ENCODE data around the gene AMPD3. TPM values are rescaled to one million over a fixed set of nuclear protein-coding genes. Genes with fewer than 3 reads are reported as not detected.

AMPD3 gene
- total RNA-seq, 1 donor from 2014 or later, result 7.1 TPM

DNA sequence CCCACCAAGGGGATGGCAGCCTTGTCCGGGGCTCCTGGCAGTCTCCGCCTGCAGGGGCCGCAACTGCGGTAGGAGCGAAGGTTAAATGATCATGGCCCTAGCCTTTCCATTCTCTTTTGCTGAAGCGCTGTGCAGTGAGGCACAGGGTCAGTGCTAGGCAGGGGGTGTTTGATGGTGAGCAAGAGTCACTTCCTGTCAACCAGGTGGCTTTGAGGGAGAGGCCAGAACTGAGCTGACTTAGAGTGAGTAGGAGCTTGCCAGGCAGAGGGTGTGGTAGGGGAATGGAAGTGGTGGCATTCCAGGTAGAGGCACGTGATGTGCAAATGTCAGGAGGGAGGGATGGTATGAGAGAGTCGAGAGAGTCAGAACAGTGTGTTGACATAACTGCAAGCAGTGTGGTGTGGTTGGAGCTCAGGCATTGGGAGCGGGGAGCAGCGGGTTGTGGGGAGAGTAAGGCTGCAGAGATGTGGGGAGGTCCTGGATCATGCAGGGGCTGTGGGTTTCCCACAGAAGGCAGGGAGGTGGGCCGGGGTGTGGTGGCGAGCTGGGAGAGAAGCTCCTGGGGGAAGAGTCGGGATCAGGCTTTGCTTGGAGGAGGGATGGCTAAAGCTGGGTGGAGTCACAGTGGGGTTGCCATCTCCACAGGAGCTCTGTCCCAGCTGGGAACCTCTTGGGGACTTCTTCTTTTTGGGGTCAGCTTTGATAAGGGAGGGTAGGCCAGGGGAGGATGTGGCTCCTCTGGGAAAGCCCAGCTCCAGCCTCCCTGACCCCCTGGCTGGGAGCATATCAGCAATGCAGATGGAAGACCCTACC, 33.3 kb downstream of the AMPD3 start:
- no peak for DNase-seq (ENCODE audit: low read depth)
- H3K4me3 ChIP-seq (ENCODE audit: low read depth, low read length), result no peak overlapping the region
- TF ChIP-seq, protein P1, sequence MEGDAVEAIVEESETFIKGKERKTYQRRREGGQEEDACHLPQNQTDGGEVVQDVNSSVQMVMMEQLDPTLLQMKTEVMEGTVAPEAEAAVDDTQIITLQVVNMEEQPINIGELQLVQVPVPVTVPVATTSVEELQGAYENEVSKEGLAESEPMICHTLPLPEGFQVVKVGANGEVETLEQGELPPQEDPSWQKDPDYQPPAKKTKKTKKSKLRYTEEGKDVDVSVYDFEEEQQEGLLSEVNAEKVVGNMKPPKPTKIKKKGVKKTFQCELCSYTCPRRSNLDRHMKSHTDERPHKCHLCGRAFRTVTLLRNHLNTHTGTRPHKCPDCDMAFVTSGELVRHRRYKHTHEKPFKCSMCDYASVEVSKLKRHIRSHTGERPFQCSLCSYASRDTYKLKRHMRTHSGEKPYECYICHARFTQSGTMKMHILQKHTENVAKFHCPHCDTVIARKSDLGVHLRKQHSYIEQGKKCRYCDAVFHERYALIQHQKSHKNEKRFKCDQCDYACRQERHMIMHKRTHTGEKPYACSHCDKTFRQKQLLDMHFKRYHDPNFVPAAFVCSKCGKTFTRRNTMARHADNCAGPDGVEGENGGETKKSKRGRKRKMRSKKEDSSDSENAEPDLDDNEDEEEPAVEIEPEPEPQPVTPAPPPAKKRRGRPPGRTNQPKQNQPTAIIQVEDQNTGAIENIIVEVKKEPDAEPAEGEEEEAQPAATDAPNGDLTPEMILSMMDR (conservative IDR thresholded peaks at IDR 0.05; ENCODE audit: low read depth, low read length), result no peak

- no peak overlapping the region for H3K4me3 ChIP-seq (ENCODE audit: low read depth, low read length)
Measured at GRCh38 chr11:10488934-10489691, 34.0 kb downstream of the AMPD3 start.

GRCh38 chr11:10490032-10490397, 35.0 kb downstream of the AMPD3 start:
- TF ChIP-seq, protein P1 (conservative IDR thresholded peaks at IDR 0.05; ENCODE audit: low read depth, low read length), result no peak
- DNase-seq (ENCODE audit: low read depth), result no peak
- H3K4me3 ChIP-seq (ENCODE audit: low read depth, low read length), result no peak overlapping the region

More at GRCh38 chr11:10488934-10489691, 34.0 kb downstream of the AMPD3 start:
- DNase-seq (ENCODE audit: low read depth), result no peak
- TF ChIP-seq, protein P1 (conservative IDR thresholded peaks at IDR 0.05; ENCODE audit: low read depth, low read length), result no peak

DNA sequence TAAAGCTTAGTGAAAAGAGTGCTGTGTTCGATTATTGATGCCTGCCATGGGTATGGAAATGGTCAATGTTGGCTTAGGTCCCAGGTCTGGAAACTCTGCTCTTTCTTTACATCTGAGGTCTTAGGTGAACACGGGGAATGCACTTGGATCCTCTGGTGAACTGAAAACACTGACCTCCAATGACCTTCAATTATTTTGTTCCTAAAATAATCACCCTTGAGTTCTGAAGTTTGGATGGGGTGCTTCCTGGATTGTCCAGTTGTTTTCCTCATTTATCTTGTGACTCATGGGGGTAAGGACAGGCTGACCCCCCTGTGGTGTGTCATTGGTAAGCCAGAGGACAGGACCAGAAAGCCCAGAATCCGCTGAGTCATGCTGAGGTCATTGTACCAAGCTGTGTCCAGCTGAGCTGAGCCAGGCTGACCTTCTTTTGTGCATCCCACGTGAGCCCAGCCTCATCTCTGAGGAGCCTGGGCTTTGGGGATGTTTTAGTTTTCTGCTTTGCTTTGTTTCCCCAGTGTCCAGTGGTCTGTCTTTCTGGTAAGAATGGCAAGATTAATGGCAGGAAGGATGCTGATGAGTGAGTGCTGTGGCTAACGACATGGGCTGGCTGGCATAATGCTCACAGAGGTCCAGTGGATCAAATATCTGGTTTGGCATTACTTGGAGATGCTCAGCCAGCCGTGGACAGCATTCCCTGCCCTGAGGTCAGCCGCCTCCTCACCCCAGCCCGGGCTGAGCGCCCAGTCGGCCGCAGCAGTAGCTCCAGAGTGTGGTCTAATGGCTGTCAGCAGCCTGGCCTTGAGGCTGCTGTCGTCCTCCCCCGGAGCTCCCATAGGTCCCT, 35.6 kb downstream of the AMPD3 start:
- TF ChIP-seq, protein P1 (conservative IDR thresholded peaks at IDR 0.05; ENCODE audit: low read depth, low read length), result no peak
- H3K4me3 ChIP-seq (ENCODE audit: low read depth, low read length), result no peak overlapping the region
- peak; percentile 89 for DNase-seq (ENCODE audit: low read depth)

- no peak overlapping the region for H3K4me3 ChIP-seq (ENCODE audit: low read depth, low read length)
- no peak for DNase-seq (ENCODE audit: low read depth)
- TF ChIP-seq, protein P1 (conservative IDR thresholded peaks at IDR 0.05; ENCODE audit: low read depth, low read length), result no peak
Measured at GRCh38 chr11:10492084-10492483, 37.0 kb downstream of the AMPD3 start.

DNA sequence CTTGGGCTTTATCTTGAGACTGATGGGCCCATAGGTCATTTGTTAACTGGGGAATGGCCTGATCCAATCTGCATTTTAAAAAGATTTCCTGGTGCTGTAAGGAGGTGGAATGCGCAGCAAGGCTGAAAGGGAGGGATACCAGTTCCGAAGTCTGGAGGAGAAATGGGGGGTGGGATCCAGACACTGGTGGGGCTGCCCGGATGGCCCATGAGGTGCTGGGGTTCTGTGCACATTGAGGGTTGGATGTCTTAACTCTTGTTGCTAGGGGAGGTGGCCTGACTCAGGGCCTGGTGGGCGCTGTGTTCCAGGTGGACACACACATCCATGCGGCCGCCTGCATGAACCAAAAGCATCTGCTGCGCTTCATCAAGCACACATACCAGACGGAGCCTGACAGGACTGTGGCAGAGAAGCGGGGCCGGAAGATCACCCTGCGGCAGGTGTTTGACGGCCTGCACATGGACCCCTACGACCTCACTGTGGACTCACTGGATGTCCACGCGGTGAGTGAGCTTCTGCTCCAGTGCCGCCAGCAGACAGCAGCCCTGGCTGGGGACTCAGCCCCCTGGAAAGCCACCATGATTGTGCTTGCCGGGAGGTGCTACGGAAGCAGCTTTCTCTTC, 38.1 kb downstream of the AMPD3 start:
- H3K4me3 ChIP-seq (ENCODE audit: low read depth, low read length), result no peak overlapping the region
- TF ChIP-seq, protein P1 (conservative IDR thresholded peaks at IDR 0.05; ENCODE audit: low read depth, low read length), result no peak
- DNase-seq (ENCODE audit: low read depth), result no peak
